Mucosa of gallbladder (tissue), 1 donor: Measurements from ENCODE around the gene KISS1. TPM values are rescaled to one million over a fixed set of nuclear protein-coding genes. Genes with fewer than 3 reads are reported as not detected.
A peak's percentile ranks its signal among the peaks of the same experiment; 100 is the strongest.
"Not testable (repeated sequence)": the region's sequence is repeated elsewhere in the genome, so short reads cannot be mapped to it uniquely, and the experiment has no call there.

ENCODE experiments used
- DNase-seq: peaks from one replicate; pipeline ENCODE4 v3.0.0-alpha.2; 2020; ENCODE audit warnings: low spot score
- total RNA-seq: library from RNA; stranded (reverse); gene quantifications from one replicate; pipeline ENCODE4 v1.2.1, GENCODE V29; 2021
- donor health status: DM: no; HTN: no; CAD: no.

The KISS1 gene
- total RNA-seq = not detected

- no peak for DNase-seq
Observed at GRCh38 chr1:204196068-204196795, at the start of gene KISS1. Gene KISS1 (minus strand): TSS chr1:204196491. CDS start chr1:204192876, 3,615 bp downstream.

DNA sequence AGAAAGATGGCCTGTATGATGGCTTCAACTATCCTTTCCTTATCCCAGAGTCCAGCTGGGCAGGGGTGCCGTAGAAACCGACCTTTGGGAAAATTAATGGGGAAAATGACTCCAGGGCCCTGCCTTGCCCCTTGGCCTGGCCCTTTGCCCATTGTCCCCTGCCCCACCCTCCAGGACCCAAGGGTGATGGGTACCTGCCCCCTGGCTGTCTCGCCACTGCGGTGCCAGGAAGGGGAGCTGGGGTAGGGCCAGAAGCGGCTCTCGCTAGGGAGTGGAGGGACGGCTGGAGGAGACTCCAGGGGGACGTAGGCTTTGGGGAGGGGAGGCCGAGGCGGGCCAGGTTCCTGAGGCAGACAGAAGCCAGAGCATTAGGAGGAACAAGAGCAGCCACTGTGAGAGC, 46.6 kb upstream of the KISS1 start:
- no peak for DNase-seq

DNA sequence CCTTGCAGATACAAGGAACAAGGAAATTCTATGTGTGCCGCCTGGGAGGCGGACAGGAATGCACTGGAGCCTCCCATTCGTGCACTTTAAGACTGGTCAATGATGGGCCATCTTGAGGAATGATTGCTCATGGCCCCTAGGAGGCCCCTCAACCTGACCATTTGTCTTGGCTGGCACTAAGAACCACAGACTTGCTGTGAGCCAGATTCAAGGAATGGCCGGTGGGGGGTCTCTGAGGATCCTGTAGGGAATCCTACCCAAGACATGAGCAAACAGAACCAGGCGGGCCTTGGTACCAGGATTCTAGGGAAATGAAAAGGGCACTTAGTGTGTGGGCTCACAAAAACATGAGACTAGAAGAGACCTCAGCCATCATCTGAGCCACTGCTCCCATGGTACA, 45.6 kb upstream of the KISS1 start:
- DNase-seq = no peak

- DNase-seq = peak; percentile 32
Observed at GRCh38 chr1:204241050-204241449, 44.8 kb upstream of the KISS1 start.

- DNase-seq = no peak
Observed at GRCh38 chr1:204240233-204240632, 43.9 kb upstream of the KISS1 start.

DNA sequence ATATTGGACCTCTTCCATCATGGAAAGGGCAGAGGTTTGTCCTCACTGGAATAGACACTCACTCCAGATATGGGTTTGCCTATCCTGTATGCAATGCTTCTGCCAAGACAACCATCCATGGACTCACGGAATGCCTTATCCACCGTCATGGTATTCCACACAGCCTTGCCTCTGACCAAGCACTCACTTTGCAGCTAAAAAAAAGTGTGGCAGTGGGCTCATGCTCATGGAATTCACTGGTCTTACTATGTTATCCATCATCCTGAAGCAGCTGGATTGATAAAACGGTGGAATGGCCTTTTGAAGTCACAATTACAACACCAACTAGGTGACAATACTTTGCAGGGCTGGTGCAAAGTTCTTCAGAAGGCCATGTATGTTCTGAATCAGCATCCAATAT, 43.1 kb upstream of the KISS1 start:
- DNase-seq = not testable (repeated sequence)

DNA sequence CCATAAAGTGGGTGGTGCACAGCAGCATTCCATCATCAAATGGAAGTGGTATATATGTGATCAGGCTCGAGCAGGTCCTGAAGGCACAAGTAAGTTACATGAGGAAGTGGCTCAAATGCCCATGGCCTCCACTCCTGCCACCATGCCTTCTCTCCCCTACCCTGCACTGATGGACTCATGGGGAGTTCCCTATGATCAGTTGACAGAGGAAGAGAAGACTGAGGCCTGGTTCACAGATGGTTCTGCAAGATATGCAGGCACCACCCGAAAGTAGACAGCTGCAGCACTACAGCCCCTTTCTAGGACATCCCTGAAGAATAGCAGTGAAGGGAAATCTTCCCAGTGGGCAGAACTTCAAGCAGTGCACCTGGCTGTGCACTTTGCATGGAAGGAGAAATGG, 42.2 kb upstream of the KISS1 start:
- not testable (repeated sequence) for DNase-seq

DNA sequence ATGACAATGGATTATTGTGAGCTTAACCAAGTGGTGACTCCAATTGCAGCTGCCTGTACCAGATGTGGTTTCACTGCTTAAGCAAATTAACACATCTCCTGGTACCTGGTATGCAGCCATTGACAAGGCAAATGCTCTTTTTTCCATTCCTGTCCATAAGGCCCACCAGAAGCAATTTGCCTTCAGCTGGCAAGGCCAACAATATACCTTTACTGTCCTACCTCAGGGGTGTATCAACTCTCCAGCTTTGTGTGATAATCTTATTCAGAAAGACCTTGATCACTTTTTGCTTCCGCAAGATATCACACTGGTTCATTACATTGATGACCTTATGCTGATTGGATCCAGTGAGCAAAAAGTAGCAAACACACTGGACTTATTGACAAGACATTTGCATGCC, 41.2 kb upstream of the KISS1 start:
- not testable (repeated sequence) for DNase-seq

GRCh38 chr1:204232526-204232925, 36.2 kb upstream of the KISS1 start:
- DNase-seq = no peak

DNA sequence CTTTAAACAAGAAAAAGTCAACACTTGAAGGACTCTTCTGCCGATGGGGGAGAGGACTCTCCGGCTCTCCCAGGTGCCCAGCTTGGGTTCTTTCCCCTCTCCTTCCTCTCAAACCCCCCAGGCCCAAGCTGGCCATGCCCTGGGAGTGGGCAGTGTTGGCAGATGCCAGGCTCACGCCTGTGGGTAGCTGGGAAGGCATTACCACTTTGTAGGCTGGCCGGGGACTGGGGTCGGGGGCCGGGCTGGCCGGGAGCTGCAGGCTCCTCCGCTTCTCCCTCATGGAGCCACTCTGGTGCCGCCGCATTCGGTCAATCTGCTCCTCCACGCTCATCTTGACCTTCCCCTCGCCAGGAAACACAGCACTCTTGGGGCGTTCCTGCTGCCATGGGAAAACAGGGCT, 33.9 kb upstream of the KISS1 start:
- DNase-seq = no peak

GRCh38 chr1:204228896-204229295, 32.6 kb upstream of the KISS1 start:
- no peak for DNase-seq

DNA sequence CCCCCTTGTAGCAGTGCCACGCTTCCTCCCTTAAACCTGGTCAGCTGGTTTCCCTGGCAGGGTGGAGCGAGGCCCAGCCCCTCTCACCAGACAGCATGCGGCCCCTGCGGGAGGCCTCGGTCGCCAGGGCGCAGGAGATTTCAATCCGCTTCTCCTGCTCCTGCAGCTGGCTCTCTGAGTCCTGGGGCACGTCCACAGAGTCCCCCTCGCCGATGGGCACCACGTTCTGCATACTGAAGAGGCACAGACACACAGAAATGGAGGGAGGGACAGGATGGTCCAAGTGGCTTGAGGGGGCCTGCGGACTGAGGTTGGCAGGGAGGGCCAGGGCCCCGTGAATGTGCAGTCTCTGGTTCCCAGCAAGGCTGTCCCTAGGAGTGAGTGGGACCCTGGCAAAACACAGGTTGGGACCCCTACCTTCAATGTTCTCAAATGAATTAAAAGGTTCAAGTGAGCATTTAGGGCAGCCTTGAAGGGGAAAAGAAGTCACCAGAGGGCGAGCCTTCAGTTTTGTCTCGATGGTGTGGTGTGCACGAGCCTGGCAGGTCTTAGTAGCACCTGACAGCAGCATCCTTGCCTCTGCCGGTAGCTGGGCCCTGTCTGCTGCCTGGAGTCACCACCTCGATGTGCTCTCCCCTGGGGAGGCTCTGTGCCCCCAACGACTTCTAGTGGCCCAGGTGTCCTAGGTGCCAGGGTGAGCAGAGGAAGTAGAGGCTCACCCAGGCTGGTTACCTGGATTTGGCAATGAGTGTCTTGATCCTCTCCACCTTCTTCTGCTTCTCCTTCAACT, 31.9 kb upstream of the KISS1 start:
- no peak for DNase-seq

- DNase-seq = no peak
Observed at GRCh38 chr1:204227351-204227750, 31.1 kb upstream of the KISS1 start.

- DNase-seq = peak; percentile 82
Observed at GRCh38 chr1:204225841-204226735, 29.8 kb upstream of the KISS1 start.

GRCh38 chr1:204224655-204225054, 28.4 kb upstream of the KISS1 start:
- DNase-seq = no peak

- DNase-seq = no peak
Observed at GRCh38 chr1:204223129-204223860, 27.0 kb upstream of the KISS1 start.

DNA sequence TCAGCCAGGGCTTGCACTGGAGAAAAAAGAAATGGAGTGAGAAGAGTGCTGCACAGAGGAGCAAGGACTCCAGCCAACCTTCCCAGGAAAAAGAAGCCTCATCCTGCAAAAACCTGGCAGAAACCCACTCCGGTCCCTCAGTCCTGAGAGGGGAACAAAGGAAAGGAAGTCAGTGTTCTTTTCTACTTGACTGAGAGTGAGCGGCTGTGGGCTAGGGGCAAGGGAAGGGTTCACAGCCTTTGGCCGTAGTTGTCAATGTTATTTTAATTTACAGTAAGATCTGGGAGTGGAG, 26.4 kb upstream of the KISS1 start:
- DNase-seq = no peak

DNA sequence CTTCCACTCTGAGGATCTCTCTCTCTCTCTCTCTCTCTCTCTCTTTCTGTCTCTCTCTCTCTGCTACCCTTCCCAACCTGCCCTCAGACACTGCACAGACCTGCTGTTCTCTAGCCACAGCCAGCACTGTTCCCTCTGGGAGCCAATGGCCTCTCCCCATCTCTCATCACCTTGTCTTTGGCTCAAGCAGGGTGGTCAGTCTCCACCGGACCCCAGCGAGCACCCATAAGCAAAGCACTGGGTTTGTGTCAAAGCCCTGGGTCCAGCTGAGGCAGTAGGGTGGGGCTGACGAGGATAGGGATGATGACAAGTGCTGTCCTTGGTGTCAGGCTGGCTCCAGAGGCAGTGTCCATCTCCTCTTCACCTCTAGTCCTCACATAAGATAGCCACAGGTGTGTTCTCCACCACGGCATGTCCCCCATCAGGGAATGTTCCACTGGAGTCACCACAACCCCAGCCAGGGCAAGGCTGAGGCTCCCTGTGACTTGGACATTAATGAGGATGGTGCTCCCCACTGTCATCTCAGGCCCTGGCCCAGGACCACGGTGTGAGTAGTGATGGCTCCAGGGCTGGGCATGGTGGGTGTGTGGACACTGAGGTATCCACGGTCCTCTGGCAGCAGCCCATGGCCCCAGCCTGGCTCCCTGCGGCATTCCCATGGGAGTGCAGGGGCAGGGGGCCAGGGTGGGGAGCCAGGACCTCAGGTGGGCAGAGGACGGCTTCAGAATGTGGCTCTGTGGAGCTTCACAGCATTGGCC, 25.9 kb upstream of the KISS1 start:
- DNase-seq = no peak

DNA sequence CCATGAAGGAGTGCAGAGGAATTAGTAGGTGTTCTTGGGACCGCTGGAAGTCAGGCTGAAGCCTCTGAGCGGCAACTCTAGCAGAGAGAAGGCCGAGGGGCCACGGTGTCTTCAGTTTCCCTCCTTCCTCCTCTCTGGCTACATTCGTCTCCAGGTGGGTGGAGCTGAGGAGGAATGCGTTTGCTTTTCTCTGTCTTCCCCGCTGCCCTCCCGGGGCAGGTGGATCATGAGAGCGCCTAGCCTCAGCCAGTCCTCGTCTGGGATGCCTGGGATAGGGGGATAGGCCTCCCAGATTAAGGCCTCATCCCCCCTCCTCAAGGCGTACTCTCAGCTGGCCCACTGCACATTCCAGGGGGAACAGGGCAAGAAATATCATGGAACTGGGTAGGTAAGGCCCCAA, 25.0 kb upstream of the KISS1 start:
- DNase-seq = no peak

- no peak for DNase-seq
Observed at GRCh38 chr1:204219971-204220616, 23.8 kb upstream of the KISS1 start.
